ENCODE measurements around the gene NRCAM.

The NRCAM gene

DNA sequence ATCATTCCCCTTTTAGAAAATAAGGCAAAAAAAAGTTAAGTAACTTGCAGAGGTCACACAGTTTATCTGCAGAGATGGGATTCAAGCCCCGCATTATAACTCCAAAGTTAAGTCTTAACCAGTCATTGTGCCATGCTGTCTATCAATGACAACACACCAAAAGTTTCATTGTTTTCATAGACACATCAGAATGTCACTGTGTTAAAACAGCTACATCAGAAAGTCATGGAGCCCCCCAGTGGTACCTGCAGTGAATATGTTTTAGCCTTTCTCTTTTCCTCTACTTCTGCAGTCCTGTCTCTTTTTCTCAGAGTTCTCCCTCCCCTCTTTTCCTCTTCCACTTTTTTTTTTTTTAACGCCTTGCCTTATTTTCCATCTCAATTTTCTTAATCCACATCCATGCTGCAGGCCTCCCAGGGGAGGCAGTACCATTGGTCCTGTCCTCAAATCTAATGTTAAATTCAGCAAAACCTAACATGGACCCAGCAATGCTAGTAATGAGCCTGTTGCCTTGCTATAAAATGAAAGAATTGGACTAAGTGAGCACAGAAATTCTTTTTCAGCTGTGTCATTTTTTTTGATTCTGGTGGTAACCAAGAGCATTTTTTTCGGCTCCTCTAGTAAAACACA lies 3.8 kb upstream of the NRCAM start:
- DNase-seq (ENCODE audit: low read depth), result peak; percentile 14

- no peak for DNase-seq (ENCODE audit: low read depth)
These were observed 1.6 kb upstream of the NRCAM start for GRCh38 chr7:108457871-108458270.

- no peak for DNase-seq (ENCODE audit: low read depth)
These were observed 757 bp upstream of the NRCAM start for GRCh38 chr7:108456845-108457540.

DNA sequence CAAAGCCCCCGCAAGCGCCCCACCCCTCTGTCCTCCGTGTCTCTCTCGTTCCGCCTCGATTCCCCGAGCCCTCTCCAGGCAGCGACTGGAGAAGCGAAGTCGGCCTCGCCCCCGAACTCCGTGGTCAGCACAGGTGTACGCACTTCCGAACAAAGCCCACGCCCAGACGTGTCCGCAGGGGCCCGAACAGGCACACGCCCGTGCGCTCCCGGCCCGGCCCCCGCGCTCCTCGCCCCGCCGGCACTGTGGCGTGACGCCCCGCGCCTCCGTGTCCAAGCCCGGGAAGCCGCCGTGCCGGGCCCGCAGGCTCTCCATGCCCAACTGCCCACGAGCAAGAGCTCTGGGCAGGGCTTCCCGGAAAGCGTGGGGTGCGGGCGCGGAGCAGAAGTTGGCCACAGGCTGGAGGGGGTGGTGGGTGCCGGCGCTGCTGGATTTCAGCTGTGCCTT lies 662 bp downstream of the NRCAM start:
- DNase-seq (ENCODE audit: low read depth), result no peak

DNA sequence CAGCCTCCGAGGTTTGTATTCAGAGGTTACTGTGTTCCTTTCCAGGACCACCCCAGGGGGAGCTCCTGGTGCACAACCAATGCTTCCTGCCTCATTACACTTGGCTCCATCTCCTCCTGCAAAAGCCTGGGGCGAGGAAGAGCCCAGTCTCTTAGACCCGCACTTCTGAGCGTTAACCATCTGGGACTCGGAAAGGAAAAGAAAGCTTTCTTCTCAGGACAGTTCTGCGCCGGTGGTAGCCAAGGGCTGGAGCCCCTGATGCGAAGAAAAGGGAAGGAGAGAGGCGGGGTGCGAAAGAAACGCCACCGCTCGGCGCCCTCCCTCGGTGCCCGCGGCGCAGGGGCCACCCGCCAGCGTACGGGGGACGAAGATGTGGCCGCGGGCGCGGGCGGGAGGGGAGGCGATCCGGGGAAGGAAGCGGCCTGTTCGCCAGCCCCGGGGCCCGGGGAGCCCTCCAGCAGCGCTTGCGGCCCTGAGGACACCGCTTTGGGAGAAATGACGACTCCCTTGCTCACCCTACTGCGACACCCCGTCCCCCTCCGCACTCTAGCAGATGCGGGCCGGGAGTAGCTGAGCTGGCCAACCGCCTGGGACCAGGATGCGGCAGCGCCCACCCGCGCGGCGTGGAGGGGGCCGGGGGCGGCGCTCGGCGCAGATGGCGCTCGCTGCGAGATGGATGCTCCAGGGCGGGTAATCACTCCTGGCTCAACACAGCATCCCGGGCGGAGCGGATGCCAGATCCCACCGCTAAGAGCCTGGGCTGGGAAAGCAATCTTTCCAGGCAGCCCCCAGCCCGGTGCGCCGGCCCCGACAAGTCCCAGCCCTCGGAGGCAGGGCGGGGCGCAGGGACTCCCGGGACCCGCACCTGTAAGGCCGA lies 1.3 kb downstream of the NRCAM start:
- DNase-seq (ENCODE audit: low read depth), result no peak

DNA sequence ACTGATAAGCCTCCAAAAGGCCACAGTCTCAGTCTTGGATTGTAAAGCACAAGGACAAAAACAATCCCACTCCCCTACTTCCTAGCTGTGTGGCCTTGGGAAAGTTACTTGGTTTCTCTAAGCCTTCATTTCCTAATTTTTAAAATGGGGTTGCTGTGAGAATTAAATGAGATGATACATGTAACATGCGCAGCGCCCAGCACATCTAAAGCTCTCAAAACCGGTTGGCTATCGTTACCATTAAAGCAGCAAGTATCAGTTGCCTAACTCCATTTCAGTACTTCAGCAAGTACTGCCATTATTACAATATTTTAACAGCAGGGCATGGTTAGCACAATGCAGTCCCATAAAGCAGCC lies 1.9 kb downstream of the NRCAM start:
- DNase-seq (ENCODE audit: low read depth), result no peak

DNA sequence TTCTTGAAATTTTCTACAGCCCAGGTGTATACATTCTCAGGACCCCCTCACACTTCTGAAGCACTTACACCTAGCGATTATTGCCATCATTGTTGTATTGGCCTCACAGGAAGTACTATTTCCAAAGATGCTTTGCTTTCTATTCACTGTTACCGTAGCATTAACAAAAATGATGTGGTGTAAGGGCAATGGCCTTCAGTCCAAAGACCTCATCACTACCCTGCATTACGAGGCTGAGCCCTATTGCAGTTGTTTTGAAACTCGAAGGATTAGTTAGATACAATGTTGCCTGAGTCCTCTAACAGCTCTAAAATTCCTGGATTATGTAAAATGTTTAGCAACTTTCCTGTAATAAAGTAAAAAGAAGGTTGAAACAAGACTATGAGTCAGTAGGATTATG lies 2.9 kb downstream of the NRCAM start:
- DNase-seq (ENCODE audit: low read depth), result no peak

DNA sequence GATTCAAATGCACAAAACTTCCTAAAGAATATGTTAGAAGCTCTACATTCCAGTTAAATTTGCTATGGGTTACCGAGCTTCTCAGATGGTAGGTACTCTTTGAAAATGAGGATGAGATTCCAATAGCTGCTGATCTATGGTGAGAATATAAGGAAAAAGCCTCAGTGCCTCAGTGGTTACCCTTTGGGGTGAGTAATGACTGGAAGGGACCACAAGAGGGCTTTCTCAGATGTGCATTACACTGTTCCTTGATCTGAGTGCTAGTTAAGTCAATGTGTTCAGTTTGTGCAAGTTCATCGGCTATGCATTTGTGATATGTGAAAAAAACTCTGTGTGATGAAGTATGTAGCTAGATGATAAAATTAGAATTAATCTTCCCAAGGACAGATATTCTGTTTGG lies 3.5 kb downstream of the NRCAM start:
- no peak for DNase-seq (ENCODE audit: low read depth)

DNA sequence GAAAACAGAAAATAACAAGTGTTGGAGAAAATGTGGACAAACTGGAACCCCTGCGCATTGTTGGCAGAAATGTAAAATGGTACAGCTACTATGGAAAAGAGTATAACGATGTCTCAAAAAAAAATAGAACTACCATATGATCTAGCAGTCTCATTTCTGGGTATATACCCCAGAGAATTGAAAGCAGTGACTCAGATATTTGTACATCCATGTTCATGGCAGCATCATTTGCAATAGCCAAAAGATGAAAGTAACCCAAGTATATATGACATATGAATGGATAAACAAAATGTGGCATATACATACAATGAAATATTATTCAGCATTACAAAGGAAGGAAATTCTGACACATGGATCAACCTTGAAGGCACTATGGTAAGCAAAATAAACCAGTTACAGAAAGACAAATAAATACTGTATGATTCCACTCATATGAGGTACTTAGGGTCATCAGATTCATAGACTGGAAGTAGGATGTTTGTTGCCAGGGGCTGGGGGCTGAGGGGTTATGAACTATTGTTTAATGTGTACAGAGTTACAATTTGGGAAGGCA lies 4.9 kb downstream of the NRCAM start:
- no peak for DNase-seq (ENCODE audit: low read depth)

GRCh38 chr7:108450160-108450559 lies 6.1 kb downstream of the NRCAM start:
- no peak for DNase-seq (ENCODE audit: low read depth)

DNA sequence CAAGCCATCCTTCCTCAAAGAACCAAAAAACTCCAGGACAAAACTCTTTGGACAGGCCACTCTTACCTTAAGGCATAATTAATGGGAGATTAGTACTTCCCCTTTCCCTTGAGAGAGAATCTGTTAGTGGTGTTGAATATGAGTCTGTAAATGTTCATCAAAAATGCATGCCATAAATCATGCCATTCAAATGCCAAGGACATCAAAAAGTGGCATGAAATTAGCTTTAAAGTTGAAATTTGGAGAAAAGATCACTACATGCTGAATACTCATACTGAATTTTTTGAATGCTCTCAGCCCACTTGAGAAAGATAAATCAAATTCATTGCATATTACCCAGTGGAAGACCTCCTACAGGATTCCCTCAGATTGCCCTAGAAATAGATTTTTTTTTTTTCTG lies 6.7 kb downstream of the NRCAM start:
- no peak for DNase-seq (ENCODE audit: low read depth)

GRCh38 chr7:108448584-108449505 lies 7.4 kb downstream of the NRCAM start:
- DNase-seq (ENCODE audit: low read depth), result no peak

- DNase-seq (ENCODE audit: low read depth), result no peak
These were observed 14.1 kb downstream of the NRCAM start for GRCh38 chr7:108442039-108442568.

DNA sequence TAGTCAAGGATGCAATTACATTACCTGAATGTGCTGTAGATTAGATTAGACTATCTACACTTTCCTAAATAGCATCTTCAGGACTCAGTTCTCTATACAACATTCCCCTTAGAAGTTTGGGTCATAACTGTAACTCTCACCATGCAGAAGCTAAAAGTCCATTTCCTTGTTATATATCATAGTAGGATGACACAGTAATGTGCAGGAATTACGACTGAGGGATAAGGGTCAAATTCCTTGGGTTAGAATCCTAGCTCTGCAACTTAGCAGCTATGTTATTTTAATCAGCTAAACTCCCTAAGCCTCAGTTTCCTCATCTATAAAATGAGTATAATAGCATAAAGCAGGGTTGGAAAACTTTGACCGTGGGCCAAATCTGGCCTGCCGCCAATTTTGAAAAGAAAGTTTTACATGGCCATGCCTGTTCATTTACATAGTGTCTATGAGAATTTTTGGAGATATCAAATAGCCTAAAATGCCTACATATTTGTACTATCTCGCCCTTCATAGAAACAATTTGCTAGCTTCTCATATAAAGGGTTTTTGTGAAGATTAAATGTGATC lies 14.8 kb downstream of the NRCAM start:
- no peak for DNase-seq (ENCODE audit: low read depth)

DNA sequence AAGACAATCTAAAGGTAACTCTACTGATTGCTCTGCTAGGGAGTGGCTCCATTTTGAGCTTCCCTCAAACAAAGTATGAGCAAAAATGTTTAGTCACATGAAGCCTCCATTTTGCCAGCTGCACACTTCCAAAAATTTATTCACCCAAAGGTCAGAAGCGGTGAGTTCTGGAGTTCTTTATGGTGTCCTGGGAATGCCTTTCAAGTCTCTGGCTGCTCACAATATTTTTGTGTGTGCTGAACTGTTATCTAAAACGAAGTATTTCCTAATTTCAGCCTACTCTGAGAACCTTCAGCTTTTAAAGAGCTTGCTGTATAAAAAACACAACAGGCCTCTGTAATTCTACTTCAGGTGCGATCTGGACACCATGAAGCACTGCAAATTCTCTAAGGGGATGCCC lies 15.6 kb downstream of the NRCAM start:
- no peak for DNase-seq (ENCODE audit: low read depth)

GRCh38 chr7:108436906-108437305 lies 19.3 kb downstream of the NRCAM start:
- DNase-seq (ENCODE audit: low read depth), result no peak

GRCh38 chr7:108434010-108434409 lies 22.2 kb downstream of the NRCAM start:
- DNase-seq (ENCODE audit: low read depth), result no peak

DNA sequence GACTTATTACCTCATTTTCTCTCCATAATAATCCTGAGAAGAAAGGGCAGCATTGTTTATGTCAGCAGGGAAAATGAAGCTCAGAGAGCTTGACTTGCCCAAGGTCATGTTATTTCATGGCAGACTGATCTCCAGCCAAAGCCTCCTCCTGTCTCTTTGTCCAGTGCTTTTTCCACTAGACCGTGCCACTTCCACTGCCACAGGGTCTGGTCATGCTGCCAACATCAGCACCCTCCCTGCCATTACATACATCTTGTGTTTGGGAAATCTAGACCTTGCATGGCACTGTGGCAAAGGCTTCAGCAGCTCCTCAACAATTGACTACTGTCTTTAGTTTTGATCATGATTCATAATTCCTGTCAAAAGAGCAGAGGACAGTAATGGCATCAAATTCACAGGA lies 25.1 kb downstream of the NRCAM start:
- no peak for DNase-seq (ENCODE audit: low read depth)

- DNase-seq (ENCODE audit: low read depth), result no peak
These were observed 25.6 kb downstream of the NRCAM start for GRCh38 chr7:108430664-108431063.

DNA sequence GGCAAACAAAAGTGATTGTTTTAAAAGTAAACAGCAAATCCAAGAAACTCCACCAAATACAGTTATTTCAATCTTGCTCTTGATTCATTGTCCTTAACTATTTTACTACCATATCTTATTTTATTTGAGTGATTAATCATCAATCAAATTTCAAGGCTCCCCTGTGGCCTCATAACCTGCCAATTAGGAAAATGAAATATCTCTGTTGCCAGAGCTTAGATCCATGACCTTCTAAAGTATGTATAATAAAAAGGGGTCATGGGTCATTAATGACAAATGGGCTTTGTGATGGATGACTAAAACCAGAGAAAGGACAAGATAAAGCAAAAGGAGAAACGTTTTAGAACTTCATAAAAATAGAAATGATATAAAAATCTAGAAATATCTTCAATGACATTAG lies 28.5 kb downstream of the NRCAM start:
- DNase-seq (ENCODE audit: low read depth), result no peak

DNA sequence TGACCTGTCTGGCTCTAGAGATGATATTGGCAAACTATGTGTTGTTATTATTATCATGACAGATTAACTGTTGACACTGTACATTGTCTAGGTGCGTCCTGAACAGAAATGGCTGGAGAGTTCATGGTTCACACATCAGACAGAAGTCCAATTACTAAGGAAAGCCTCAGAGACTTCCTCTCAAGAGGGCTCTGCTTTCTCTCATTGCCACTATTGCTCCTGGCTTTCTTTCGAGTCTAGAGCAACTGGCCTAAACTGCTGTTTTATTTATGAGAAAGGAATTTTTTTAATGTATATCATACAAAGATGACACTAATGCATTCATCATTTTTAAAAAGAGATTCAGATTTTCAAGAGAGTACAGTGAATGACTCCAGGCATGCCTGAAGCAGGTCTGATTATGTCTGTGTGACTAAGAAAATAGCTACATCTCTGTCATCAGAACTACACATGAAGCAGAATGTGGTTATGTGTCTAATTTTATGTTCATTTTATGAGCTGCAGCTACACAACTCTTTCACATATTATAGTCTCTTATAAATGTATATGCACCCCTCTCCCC lies 30.4 kb downstream of the NRCAM start:
- no peak for DNase-seq (ENCODE audit: low read depth)

Data from stromal cell of bone marrow (primary cell).